Measurements from ENCODE around the gene ROR1. TPM values are rescaled to one million over a fixed set of nuclear protein-coding genes. Genes with fewer than 3 reads are reported as not detected.

Gene ROR1
- total RNA-seq, 2 experiments from 2014 or later: not detected

DNA sequence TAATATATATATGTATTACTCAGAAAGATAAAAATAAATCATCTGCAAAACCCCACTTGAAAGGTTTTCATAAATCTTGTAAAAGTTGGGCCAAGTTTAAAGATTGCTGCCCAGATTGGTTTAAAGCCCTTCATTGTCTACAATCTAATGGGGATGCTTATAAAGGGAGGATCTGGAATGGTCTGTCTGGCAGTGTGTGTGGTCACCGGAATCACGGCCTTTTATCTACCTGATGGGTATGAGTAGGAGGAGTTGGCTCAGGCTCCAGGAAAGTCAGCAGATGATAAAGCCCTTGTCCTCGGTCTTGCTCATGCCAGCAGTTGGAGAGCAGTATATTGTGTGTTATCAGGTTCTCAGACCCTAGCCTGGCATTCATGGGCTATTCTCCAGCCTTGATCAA lies 197.7 kb downstream of the ROR1 start:
- Mint-ChIP-seq H3K9me3 (no peaks in the 10 kb centered on the region), H3K4me3 (no peak overlapping the region), H3K27me3 (no peaks in the 10 kb centered on the region), H3K27ac (no peak overlapping the region), H3K4me1 (no peaks in the 10 kb centered on the region), H3K36me3 (ENCODE audit: low read depth) (no peaks in the 10 kb centered on the region)
- POLR2A ChIA-PET: no interaction called here
- CTCF ChIA-PET: no interaction called here
- no peak for DNase-seq

DNA sequence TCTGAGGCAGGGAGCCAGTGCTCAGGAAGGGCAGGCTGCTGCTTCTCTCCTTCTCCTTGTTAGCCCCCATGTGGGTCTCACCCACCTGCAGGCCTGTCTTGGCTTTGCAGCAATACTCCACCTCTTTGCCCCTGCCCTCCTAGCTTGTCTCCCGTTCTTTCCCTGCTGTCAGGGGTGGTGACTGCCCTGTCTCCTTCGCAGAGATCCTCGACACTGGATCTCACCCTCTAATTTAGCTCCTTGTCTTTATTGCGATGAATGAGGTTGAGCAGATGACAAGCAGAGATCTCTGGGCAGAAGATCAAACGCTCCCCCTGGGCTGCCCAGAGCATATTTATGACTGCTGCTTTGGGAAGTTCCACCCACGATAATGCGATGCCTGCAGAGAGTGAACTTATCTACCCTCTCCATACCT lies 199.2 kb downstream of the ROR1 start:
- CTCF ChIA-PET: no interaction called here
- H3K27ac Mint-ChIP-seq: no peak overlapping the region
- POLR2A ChIA-PET: no interaction called here
- no peaks in the 10 kb centered on the region for H3K4me1 Mint-ChIP-seq
- no peaks in the 10 kb centered on the region for H3K9me3 Mint-ChIP-seq
- DNase-seq: no peak
- no peaks in the 10 kb centered on the region for H3K27me3 Mint-ChIP-seq
- no peaks in the 10 kb centered on the region for H3K36me3 Mint-ChIP-seq (ENCODE audit: low read depth)
- no peak overlapping the region for H3K4me3 Mint-ChIP-seq

DNA sequence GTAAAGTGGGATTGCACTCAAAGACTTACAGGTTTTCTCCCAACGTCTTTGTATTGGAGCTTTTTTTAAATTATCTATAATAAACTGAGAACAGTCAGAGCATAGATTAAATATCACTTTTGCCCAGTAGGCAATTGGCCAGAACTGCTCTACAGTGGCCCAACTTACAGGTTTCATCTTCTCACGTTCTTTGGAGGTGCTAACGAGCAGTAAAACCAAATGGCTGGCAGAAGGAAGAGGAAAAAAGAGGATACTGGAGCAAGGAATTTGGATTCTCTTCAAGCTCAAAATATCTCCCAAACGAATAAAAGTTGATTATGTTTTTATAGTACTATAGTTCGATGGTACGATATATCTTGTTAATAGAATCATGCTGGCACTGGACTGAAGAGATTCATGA lies 201.1 kb downstream of the ROR1 start:
- Mint-ChIP-seq H3K27me3 (no peaks in the 10 kb centered on the region), H3K27ac (no peak overlapping the region), H3K9me3 (no peaks in the 10 kb centered on the region), H3K4me3 (no peak overlapping the region), H3K36me3 (ENCODE audit: low read depth) (no peaks in the 10 kb centered on the region), H3K4me1 (no peaks in the 10 kb centered on the region)
- no peak for DNase-seq
- ChIA-PET POLR2A (no interaction called here), CTCF (interaction anchor here (0.8 to 1.1 kb wide), 2 partner anchors 11 to 284 kb away, joined by 3 read pairs; no protein-coding TSS in a partner anchor)

DNA sequence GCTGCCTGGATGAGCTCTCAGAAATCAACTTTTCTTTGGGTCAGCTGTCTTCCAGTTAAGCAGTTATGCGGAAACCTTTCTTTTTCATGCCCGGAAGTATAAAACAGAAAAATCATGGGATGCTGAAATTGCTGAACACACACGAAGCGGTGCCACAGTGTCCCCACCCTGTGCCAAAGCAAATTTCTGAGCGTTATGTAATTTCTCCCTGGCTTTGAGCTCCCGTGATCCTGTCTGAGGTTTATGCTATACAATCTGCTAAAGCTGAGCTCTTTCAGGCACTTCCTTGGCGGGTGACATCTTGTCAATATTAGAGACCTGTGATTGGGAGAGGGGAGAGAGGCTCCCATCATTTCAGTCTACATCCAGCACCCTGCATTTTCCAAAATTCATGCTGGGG lies 201.7 kb downstream of the ROR1 start:
- Mint-ChIP-seq H3K27ac (no peak overlapping the region), H3K27me3 (no peaks in the 10 kb centered on the region), H3K4me3 (no peak overlapping the region), H3K4me1 (no peaks in the 10 kb centered on the region), H3K36me3 (ENCODE audit: low read depth) (no peaks in the 10 kb centered on the region), H3K9me3 (no peaks in the 10 kb centered on the region)
- POLR2A ChIA-PET: no interaction called here
- CTCF ChIA-PET: interaction anchor here (0.8 kb wide), 1 partner anchor 284 kb away, joined by 3 read pairs; no protein-coding TSS in a partner anchor
- no peak for DNase-seq

DNA sequence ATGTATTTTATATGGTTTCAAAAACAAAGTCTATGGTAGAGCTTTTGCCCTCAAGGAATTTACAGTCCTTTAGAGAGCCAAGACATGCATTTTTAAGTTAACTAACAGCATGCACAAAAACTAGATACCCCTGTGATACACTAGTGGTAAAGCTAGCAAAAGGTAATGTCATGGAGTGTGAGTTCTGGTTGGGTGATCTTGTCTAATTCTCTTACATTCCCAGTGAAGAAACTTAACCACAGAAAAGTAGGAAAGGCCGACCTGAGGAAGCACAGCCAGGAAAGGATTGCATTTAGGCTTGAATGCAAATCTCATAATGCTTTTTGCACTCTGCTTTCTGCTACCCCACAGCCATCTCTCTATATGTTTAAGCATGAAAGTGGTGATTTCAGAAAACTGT lies 202.2 kb downstream of the ROR1 start:
- Mint-ChIP-seq H3K4me1 (no peaks in the 10 kb centered on the region), H3K9me3 (no peaks in the 10 kb centered on the region), H3K27me3 (no peaks in the 10 kb centered on the region), H3K4me3 (no peak overlapping the region), H3K36me3 (ENCODE audit: low read depth) (no peaks in the 10 kb centered on the region), H3K27ac (no peak overlapping the region)
- CTCF ChIA-PET: no interaction called here
- POLR2A ChIA-PET: no interaction called here
- DNase-seq: no peak

DNA sequence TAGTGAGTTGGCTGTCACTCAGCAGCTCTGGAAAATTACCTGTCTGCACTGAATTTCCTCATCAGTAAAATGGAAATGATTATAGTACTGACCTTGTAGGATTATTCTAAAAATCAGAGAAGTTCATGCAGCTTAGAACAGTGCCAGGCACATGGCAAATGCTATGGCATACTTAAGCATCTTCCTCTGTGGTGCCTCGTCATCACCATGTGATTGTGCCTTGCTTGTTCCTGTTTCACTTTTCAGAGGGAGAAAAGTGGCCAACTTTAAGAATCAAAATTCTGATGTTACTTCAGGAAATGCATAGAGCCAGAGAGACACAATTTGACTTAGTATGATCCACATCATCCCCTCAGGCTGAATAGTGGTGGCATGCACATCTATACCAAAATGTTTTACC lies 203.6 kb downstream of the ROR1 start:
- Mint-ChIP-seq H3K36me3 (ENCODE audit: low read depth) (no peaks in the 10 kb centered on the region), H3K4me1 (no peaks in the 10 kb centered on the region), H3K9me3 (no peaks in the 10 kb centered on the region), H3K27ac (no peak overlapping the region), H3K4me3 (no peak overlapping the region), H3K27me3 (no peaks in the 10 kb centered on the region)
- CTCF ChIA-PET: no interaction called here
- DNase-seq: no peak
- POLR2A ChIA-PET: no interaction called here

DNA sequence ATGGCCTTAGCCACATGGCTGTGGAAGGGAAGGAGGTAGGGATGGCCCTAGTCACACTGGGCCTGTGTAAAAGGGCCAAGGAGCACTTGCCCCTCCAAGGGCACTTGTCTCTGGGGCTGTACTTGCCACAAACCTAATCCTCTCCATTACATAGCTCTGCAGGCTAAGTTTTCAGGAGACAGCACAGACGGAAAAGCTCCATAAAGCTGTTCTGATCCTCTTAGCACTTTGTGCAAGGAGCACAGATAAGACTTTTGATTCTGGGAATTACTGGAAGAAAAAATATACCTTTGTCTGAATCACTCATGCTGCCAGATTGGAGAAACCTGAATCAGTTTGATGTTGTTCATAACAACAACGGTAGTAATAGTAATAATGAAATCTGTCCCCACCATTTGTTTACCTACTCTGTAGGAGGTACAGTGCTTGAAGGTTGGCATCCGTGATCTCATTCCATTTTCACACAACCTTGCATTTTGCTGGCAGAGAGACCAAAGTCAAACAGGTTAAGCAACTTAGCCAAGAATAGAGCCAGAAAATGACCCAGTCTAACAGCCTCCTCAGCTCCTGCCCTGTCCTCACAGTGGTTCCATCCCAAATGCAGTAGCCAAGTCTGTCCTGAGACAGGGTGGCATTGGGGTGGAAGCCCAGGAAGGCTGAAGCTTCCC lies 207.1 kb downstream of the ROR1 start:
- Mint-ChIP-seq H3K9me3 (no peaks in the 10 kb centered on the region), H3K4me1 (no peaks in the 10 kb centered on the region), H3K27me3 (no peaks in the 10 kb centered on the region), H3K4me3 (no peak overlapping the region), H3K36me3 (ENCODE audit: low read depth) (no peaks in the 10 kb centered on the region), H3K27ac (no peak overlapping the region)
- CTCF ChIA-PET: interaction anchor here (1.0 kb wide), 1 partner anchor 13 kb away, joined by 3 read pairs; no protein-coding TSS in a partner anchor
- no peak for DNase-seq
- POLR2A ChIA-PET: no interaction called here

DNA sequence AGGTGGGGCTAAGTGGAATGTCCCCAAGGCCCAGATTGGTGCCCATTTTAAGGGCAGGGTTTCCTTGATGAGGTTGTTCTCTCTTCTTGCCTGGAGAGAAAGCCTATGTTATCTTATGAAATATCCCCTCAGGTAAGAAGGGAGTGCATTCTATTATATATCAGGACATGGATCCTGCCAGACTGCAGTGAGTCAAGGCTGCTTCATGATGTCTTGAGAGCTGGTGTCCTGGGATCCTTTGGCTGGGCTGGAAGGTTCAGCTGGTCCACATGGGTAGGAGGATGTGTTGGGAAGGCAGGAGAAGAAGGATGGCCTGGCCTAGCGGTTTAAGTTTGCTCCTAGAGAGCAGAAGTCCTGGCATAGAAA lies 207.6 kb downstream of the ROR1 start:
- Mint-ChIP-seq H3K4me3 (no peak overlapping the region), H3K36me3 (ENCODE audit: low read depth) (no peaks in the 10 kb centered on the region), H3K9me3 (no peaks in the 10 kb centered on the region), H3K4me1 (no peaks in the 10 kb centered on the region), H3K27me3 (no peaks in the 10 kb centered on the region), H3K27ac (no peak overlapping the region)
- ChIA-PET POLR2A (no interaction called here), CTCF (no interaction called here)
- DNase-seq: no peak

DNA sequence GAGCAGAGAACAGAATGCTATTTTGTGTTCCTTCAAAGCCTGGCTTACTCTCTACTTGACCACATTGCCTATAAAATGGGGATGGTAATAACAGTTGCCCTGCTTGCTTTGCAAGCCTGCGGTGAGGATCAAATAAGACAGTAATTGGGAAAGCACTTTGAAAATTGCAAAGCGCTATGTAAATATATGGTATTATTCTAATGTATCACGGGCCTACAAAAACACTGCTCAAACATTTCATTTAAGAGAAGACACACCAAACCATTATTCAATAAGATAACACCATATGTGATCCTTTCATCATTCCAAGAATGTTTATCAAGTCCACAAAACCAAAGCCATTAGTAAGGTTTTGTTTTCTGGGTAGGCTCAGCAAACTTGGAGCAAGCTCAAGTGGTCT lies 208.4 kb downstream of the ROR1 start:
- Mint-ChIP-seq H3K4me3 (no peak overlapping the region), H3K4me1 (no peaks in the 10 kb centered on the region), H3K36me3 (ENCODE audit: low read depth) (no peaks in the 10 kb centered on the region), H3K27ac (no peak overlapping the region), H3K27me3 (no peaks in the 10 kb centered on the region), H3K9me3 (no peaks in the 10 kb centered on the region)
- ChIA-PET POLR2A (no interaction called here), CTCF (no interaction called here)
- no peak for DNase-seq

DNA sequence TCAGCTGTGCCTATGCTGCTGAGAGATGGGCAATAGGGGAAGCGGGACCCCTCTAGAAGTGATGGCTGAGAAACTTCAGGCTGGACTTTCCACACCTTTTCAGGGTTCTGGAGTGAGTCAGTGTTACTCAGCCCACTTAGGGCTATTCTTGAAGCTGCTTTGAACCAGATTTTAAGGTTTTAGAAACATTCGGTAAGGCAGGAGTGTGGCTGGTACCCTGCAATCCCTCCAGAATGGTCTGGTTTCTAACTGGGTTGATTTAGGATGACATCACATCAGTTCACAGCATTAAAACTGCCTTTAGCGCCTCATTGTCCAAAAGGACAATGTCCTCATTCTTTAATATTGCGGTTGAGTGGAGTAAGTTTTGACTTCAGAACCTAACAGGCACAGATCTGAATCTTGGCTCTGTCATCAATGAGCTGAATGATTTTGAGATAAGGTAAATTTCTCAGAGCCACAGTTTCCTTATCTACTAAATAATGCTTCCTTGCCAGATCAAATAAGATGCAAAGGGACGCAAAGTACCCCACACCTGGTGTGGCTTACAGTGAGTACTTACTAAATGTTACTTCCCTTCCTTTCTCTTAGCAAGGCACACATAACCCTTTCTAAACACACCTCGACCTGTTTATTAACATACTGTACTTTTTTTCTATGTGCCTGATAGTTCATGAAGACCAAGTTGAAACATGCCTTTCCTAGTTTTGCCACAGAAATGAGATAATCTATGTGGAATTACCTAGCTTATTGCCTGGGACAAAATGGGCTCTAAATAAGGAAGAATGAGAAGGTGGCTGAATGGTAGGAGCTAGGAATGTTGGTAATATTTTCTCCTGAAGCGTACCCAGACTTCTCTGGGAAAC lies 209.8 kb downstream of the ROR1 start:
- DNase-seq: no peak
- no peaks in the 10 kb centered on the region for H3K36me3 Mint-ChIP-seq (ENCODE audit: low read depth)
- H3K27me3 Mint-ChIP-seq: peaks cover 4% of the 10 kb centered on the region
- H3K9me3 Mint-ChIP-seq: no peaks in the 10 kb centered on the region
- no peak overlapping the region for H3K4me3 Mint-ChIP-seq
- H3K4me1 Mint-ChIP-seq: no peaks in the 10 kb centered on the region
- CTCF ChIA-PET: interaction anchor here (1.1 kb wide), 1 partner anchor 16 kb away, joined by 3 read pairs; no protein-coding TSS in a partner anchor
- H3K27ac Mint-ChIP-seq: no peak overlapping the region
- POLR2A ChIA-PET: no interaction called here

DNA sequence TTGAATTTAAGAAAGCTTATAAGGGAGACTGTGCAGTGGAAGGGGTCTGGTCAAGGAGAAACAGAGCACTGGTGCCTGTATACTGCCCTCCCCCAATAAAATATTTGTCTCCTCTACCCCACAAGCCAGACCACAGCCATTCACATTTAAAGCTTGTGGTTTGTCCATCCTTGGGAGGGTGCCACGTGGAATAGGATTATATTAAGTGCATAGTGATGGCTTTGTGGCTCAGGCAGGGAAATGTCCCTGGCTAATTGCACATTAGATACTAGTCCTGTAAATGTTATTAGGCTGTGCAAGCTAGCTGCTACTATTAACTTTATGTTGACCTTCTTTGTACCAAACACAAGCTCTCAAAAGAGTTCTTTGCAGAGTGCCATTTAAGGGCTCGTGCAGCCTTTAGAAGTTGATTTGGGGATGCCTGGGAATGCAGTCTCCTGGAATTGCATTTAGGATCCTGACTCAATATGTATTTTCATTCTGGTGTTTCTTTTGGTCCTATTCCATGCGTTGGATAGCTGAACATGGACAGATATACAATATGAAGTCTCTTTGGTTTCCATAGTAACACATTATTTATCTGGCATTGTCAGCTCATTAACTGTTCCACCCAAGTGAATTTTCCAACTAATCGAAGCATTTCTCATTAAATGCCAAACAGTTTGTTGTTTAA lies 210.6 kb downstream of the ROR1 start:
- no peaks in the 10 kb centered on the region for H3K36me3 Mint-ChIP-seq (ENCODE audit: low read depth)

DNA sequence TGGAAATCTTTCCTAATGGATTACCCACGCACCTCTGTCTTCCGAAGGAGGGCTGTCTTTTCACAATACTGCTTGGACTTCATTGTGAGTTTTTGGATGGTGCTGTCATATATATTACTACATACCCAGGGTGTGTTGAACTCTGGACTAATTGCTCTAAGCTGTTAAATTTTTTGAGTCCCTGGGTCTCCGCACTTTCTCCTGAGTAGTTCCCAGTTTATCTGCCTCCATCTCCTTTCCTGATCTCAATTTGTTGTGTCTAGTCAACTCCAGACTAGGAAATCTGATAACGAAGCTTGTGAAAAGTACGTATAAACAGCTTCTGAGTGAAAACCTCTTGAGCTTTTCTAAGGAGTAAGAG lies 211.1 kb downstream of the ROR1 start:
- no peaks in the 10 kb centered on the region for H3K9me3 Mint-ChIP-seq
- no peak overlapping the region for H3K4me3 Mint-ChIP-seq
- H3K27me3 Mint-ChIP-seq: peaks cover 4% of the 10 kb centered on the region
- no peaks in the 10 kb centered on the region for H3K36me3 Mint-ChIP-seq (ENCODE audit: low read depth)
- DNase-seq: no peak
- ChIA-PET CTCF (no interaction called here), POLR2A (no interaction called here)
- H3K27ac Mint-ChIP-seq: no peak overlapping the region
- H3K4me1 Mint-ChIP-seq: no peaks in the 10 kb centered on the region

More for the DNA sequence above, 210.6 kb downstream of the ROR1 start:
- peaks cover 4% of the 10 kb centered on the region for H3K27me3 Mint-ChIP-seq
- no peaks in the 10 kb centered on the region for H3K4me1 Mint-ChIP-seq
- H3K4me3 Mint-ChIP-seq: no peak overlapping the region
- no peak for DNase-seq
- no peaks in the 10 kb centered on the region for H3K9me3 Mint-ChIP-seq
- H3K27ac Mint-ChIP-seq: no peak overlapping the region
- ChIA-PET CTCF (no interaction called here), POLR2A (no interaction called here)

DNA sequence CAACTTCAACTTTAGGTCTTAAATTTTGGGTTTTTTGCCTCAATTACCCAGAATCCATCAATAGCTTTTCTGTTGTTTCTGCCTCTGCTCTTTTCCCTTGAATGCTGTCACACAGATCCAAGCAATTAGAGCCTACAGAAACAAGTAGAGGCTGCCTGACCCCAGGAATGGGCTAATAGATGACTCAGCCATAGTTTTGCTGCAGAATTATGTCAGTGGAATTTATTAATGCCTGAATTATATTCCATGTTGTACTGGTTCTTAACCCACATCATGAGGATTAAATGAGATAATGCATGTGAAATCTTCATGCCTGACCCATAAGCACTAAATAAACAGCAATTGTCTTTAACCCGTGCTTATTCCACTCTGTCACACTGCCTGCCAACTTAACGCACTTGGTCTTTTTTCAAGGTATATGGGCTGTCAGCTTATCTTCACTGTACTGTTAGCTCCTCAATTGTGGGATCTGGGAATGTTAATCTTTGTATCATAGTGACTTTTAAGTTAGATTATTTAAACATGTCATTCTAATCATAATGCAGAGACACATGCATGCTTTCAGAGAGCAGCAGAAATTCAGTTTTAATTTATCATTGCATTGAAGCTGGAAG lies 213.3 kb downstream of the ROR1 start:
- H3K9me3 Mint-ChIP-seq: no peaks in the 10 kb centered on the region
- H3K36me3 Mint-ChIP-seq (ENCODE audit: low read depth): no peaks in the 10 kb centered on the region
- no peak for DNase-seq
- POLR2A ChIA-PET: no interaction called here
- H3K4me3 Mint-ChIP-seq: no peak overlapping the region
- peaks cover 4% of the 10 kb centered on the region for H3K27me3 Mint-ChIP-seq
- CTCF ChIA-PET: no interaction called here
- no peaks in the 10 kb centered on the region for H3K4me1 Mint-ChIP-seq
- H3K27ac Mint-ChIP-seq: no peak overlapping the region
